GM23248 (cell line): Measurements from ENCODE around the gene ZBP1. TPM values are rescaled to one million over a fixed set of nuclear protein-coding genes. Genes with fewer than 3 reads are reported as not detected.
"Not testable (repeated sequence)": the region's sequence is repeated elsewhere in the genome, so short reads cannot be mapped to it uniquely, and the experiment has no call there.

Source experiments
- DNase-seq: peaks from one replicate; pipeline ENCODE4 v3.0.0-alpha.2; 2015
- H2AFZ ChIP-seq: fragments of 200-600 bp; sonication (generic); 2 replicates; pipeline ENCODE4 v1.6.1; 2016; ENCODE audit warnings: antibody characterized with exemption
- H3F3A ChIP-seq: fragments of 200-600 bp; sonication (generic); 2 replicates; pipeline ENCODE4 v1.6.1; 2016; ENCODE audit warnings: mild to moderate bottlenecking, antibody characterized with exemption, mixed run types; ENCODE audit not compliant: insufficient read depth
- H3K27ac ChIP-seq: fragments of 200-600 bp; sonication (generic); 2 replicates; pipeline ENCODE4 v1.5.1; 2016; ENCODE audit warnings: mild to moderate bottlenecking
- H3K27me3 ChIP-seq: fragments of 200-600 bp; sonication (generic); replicated peaks from 2 replicates; pipeline ENCODE4 v1.6.1; 2016; ENCODE audit warnings: mild to moderate bottlenecking; ENCODE audit not compliant: insufficient read depth
- H3K36me3 ChIP-seq: fragments of 200-600 bp; sonication (generic); 2 replicates; pipeline ENCODE4 v1.6.1; 2016; ENCODE audit warnings: low read depth, mild to moderate bottlenecking
- H3K4me1 ChIP-seq: fragments of 200-600 bp; sonication (generic); 2 replicates; pipeline ENCODE4 v1.6.1; 2016; ENCODE audit warnings: mild to moderate bottlenecking; ENCODE audit not compliant: insufficient read depth
- H3K4me2 ChIP-seq: fragments of 200-600 bp; sonication (generic); one replicate; pipeline ENCODE4 v1.6.1; 2016; ENCODE audit warnings: mild to moderate bottlenecking; ENCODE audit not compliant: unreplicated experiment
- H3K4me3 ChIP-seq: fragments of 200-600 bp; sonication (generic); 2 replicates; pipeline ENCODE4 v1.5.1; 2016; ENCODE audit warnings: mild to moderate bottlenecking
- H3K79me2 ChIP-seq: fragments of 200-600 bp; sonication (generic); 2 replicates; pipeline ENCODE4 v1.6.1; 2016; ENCODE audit warnings: mild to moderate bottlenecking; ENCODE audit not compliant: insufficient read depth
- H3K9ac ChIP-seq: fragments of 200-600 bp; sonication (generic); 2 replicates; pipeline ENCODE4 v1.6.1; 2016; ENCODE audit warnings: mild to moderate bottlenecking
- H3K9me2 ChIP-seq: fragments of 200-600 bp; sonication (generic); 2 replicates; pipeline ENCODE4 v1.6.1; 2016; ENCODE audit warnings: mixed run types, mild to moderate bottlenecking, moderate library complexity; ENCODE audit not compliant: insufficient read depth
- H3K9me3 ChIP-seq: fragments of 200-600 bp; sonication (generic); one replicate; pipeline ENCODE4 v1.6.1; 2017; ENCODE audit warnings: low read depth
- H4K20me1 ChIP-seq: fragments of 200-600 bp; sonication (generic); 2 replicates; pipeline ENCODE4 v1.6.0; 2016; ENCODE audit not compliant: insufficient read depth
- EZH2 ChIP-seq: fragments of 200-600 bp; sonication (generic); IDR thresholded peaks from 2 replicates; pipeline ENCODE4 v1.6.1; 2018; ENCODE audit warnings: antibody characterized with exemption, mild to moderate bottlenecking; ENCODE audit not compliant: insufficient read depth, poor library complexity, severe bottlenecking
- EZH2phosphoT487 ChIP-seq: fragments of 200-600 bp; sonication (generic); IDR thresholded peaks from 2 replicates; pipeline ENCODE4 v1.6.1; 2018; ENCODE audit warnings: antibody characterized with exemption, moderate library complexity, mild to moderate bottlenecking, low read depth; ENCODE audit not compliant: insufficient read depth
- WGBS, 2 experiments: methylation state at CpG; one replicate each; pipeline ENCODE4 v1.1.6; 2015 to 2017; ENCODE audit warnings: low lambda C conversion rate in 2 of 2, low coverage in 1 of 2; ENCODE audit errors: missing lambda C conversion rate in 2 of 2; 5-methylcytosine and 5-hydroxymethylcytosine counted together
- in situ Hi-C: fragments of 300-500 bp; cut with MboI; formaldehyde crosslinking; loops from 2 replicates; pipeline ENCODE4 v1.15.0; 2020
- polyA plus RNA-seq: library from polyadenylated mRNA; unstranded; fragments of >200 nt; fragmentation: Nextera tagmentation; extraction: Ambion mirVana; gene quantifications from 2 replicates; pipeline ENCODE4 v1.2.1, GENCODE V29; 2016
- total RNA-seq: library from RNA; depleted of rRNA; stranded (reverse); fragments of >200 nt; shearing (Covaris generic); gene quantifications from 2 replicates; pipeline ENCODE4 v1.2.3, GENCODE V29; 2014

The ZBP1 gene
- total and polyA plus RNA-seq, 2 experiments from 2014 or later, result not detected

- H2AFZ ChIP-seq, result no peak overlapping the region
- H3K4me2 ChIP-seq, result no peak overlapping the region
- no peaks in the 10 kb centered on the region for H3K9me2 ChIP-seq
- 80 to 91% methylated on average over 2 of the region's 2 CpGs for WGBS, 2 experiments
- H3K27ac ChIP-seq, result no peak overlapping the region
- no peak overlapping the region for H3K9ac ChIP-seq
- no peak overlapping the region for H3K4me3 ChIP-seq
- H3K36me3 ChIP-seq, result no peaks in the 10 kb centered on the region
- H3K4me1 ChIP-seq, result peaks cover 11% of the 10 kb centered on the region
- H3K9me3 ChIP-seq, result no peaks in the 10 kb centered on the region
- no peaks in the 10 kb centered on the region for H4K20me1 ChIP-seq
- no peak for DNase-seq
- in situ Hi-C loops, result no loop called here
- TF ChIP-seq EZH2 (no peak), EZH2phosphoT487 (no peak)
- no peaks in the 10 kb centered on the region for H3F3A ChIP-seq
- H3K27me3 ChIP-seq, result no peaks in the 10 kb centered on the region
- H3K79me2 ChIP-seq, result no peaks in the 10 kb centered on the region
These were observed 12.1 kb upstream of the ZBP1 start for GRCh38 chr20:57632286-57632685.

- Histone ChIP-seq H3K4me1 (peaks cover 11% of the 10 kb centered on the region), H3K36me3 (no peaks in the 10 kb centered on the region), H2AFZ (no peak overlapping the region), H3K27ac (no peak overlapping the region), H3K4me3 (no peak overlapping the region), H3K4me2 (no peak overlapping the region), H3K27me3 (no peaks in the 10 kb centered on the region), H3F3A (no peaks in the 10 kb centered on the region), H3K9ac (no peak overlapping the region), H3K9me3 (no peaks in the 10 kb centered on the region), H3K9me2 (no peaks in the 10 kb centered on the region), H3K79me2 (no peaks in the 10 kb centered on the region), H4K20me1 (no peaks in the 10 kb centered on the region)
- in situ Hi-C loops, result no loop called here
- TF ChIP-seq EZH2, result no peak
- TF ChIP-seq EZH2phosphoT487, result no peak
- 68% methylated on average over 4 of the region's 4 CpGs for WGBS, 2 experiments
- DNase-seq, result no peak
These were observed 9.8 kb upstream of the ZBP1 start for GRCh38 chr20:57630061-57630460.

GRCh38 chr20:57629491-57629901 is 9.3 kb upstream of the ZBP1 start:
- 91 to 95% methylated on average over 9 of the region's 9 CpGs for WGBS, 2 experiments

GRCh38 chr20:57628962-57629308 is 8.7 kb upstream of the ZBP1 start:
- in situ Hi-C loops, H4K20me1 ChIP-seq: not testable (repeated sequence)

More at GRCh38 chr20:57629491-57629901, 9.3 kb upstream of the ZBP1 start:
- H2AFZ ChIP-seq, H3K36me3 ChIP-seq, H3K4me2 ChIP-seq, H3K4me3 ChIP-seq, DNase-seq, H3K27me3 ChIP-seq, H4K20me1 ChIP-seq, H3K9me2 ChIP-seq, H3K9me3 ChIP-seq, H3K27ac ChIP-seq, H3K79me2 ChIP-seq, in situ Hi-C loops, H3F3A ChIP-seq, H3K9ac ChIP-seq: not testable (repeated sequence)
- peaks cover 11% of the 10 kb centered on the region for H3K4me1 ChIP-seq

More at GRCh38 chr20:57628962-57629308, 8.7 kb upstream of the ZBP1 start:
- H3K4me1 ChIP-seq, result peaks cover 11% of the 10 kb centered on the region
- not testable (repeated sequence) for H3K9me2 ChIP-seq, DNase-seq, H3K9ac ChIP-seq, H2AFZ ChIP-seq, H3K9me3 ChIP-seq, H3F3A ChIP-seq, H3K27ac ChIP-seq, H3K36me3 ChIP-seq, H3K27me3 ChIP-seq, H3K4me2 ChIP-seq, H3K79me2 ChIP-seq, H3K4me3 ChIP-seq
- 79 to 83% methylated on average over 8 to 12 of the region's 12 CpGs for WGBS, 2 experiments
